HEK293T (cell line): ENCODE results near the gene ZNF565.
"Not testable (repeated sequence)": the region's sequence is repeated elsewhere in the genome, so short reads cannot be mapped to it uniquely, and the experiment has no call there.

ENCODE experiments used
- ARNT ChIP-seq: fragments of 450-650 bp; IDR thresholded peaks from 2 replicates; pipeline ENCODE4 v1.6.1; 2017; ENCODE audit warnings: mild to moderate bottlenecking
- BHLHE40 ChIP-seq: fragments of 450-650 bp; IDR thresholded peaks from 2 replicates; pipeline ENCODE4 v1.6.1; 2016; ENCODE audit warnings: mild to moderate bottlenecking, moderate library complexity, borderline replicate concordance
- ELF4 ChIP-seq: fragments of 450-650 bp; IDR thresholded peaks from 2 replicates; pipeline ENCODE4 v1.6.1; 2017; ENCODE audit warnings: antibody characterized with exemption
- FOXA1 ChIP-seq: fragments of 450-650 bp; IDR thresholded peaks from 2 replicates; pipeline ENCODE4 v1.6.1; 2016; ENCODE audit warnings: mild to moderate bottlenecking
- FOXM1 ChIP-seq: fragments of 450-650 bp; IDR thresholded peaks from 2 replicates; pipeline ENCODE4 v1.6.1; 2017; ENCODE audit warnings: mild to moderate bottlenecking, borderline replicate concordance
- HDGF ChIP-seq: fragments of 450-650 bp; IDR thresholded peaks from 2 replicates; pipeline ENCODE4 v1.6.1; 2017; ENCODE audit warnings: antibody characterized with exemption, borderline replicate concordance
- LEF1 ChIP-seq: fragments of 450-650 bp; IDR thresholded peaks from 2 replicates; pipeline ENCODE4 v1.6.1; 2017; ENCODE audit warnings: mild to moderate bottlenecking, borderline replicate concordance
- NFRKB ChIP-seq: fragments of 450-650 bp; IDR thresholded peaks from 2 replicates; pipeline ENCODE4 v1.6.1; 2016; ENCODE audit warnings: mild to moderate bottlenecking, moderate library complexity
- SP1 ChIP-seq: fragments of 450-650 bp; IDR thresholded peaks from 2 replicates; pipeline ENCODE4 v1.6.1; 2017
- TARDBP ChIP-seq: fragments of 450-650 bp; IDR thresholded peaks from 2 replicates; pipeline ENCODE4 v1.6.1; 2016

DNA sequence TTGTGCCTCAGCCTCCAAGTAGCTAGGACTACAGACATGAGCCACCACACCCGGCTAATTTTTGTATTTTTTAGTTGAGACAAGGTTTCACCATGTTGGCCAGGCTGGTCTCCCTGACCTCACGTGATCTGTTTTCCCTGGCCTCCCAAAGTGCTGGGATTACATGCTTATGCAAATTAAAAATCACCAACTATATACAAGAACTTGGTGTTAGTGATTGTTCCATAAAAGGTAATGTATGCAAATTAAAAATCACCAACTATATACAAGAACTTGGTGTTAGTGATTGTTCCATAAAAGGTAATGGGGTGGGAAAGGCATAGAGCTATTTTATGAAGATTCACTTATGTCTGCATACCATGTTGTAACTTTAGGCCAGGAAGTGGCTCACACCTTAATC is 35.4 kb downstream of the ZNF565 start:
- TF ChIP-seq BHLHE40, SP1, FOXM1, ELF4, NFRKB, FOXA1, TARDBP, HDGF, ARNT, LEF1: not testable (repeated sequence)
